Progenitor cell of endocrine pancreas (in vitro differentiated cells): ENCODE data around the gene CCDC85A. TPM values are rescaled to one million over a fixed set of nuclear protein-coding genes. Genes with fewer than 3 reads are reported as not detected.

Experiments used
- DNase-seq: peaks from one replicate; pipeline ENCODE4 v3.0.0; 2021; ENCODE audit warnings: low spot score; ENCODE audit not compliant: unreplicated experiment
- H3K27ac Mint-ChIP-seq: 2 replicates; pipeline ENCODE4 v1.8.0; 2021; ENCODE audit warnings: mild to moderate bottlenecking, moderate library complexity, mixed read lengths
- H3K27me3 Mint-ChIP-seq: 2 replicates; pipeline ENCODE4 v1.8.0; 2021; ENCODE audit warnings: mixed read lengths
- H3K36me3 Mint-ChIP-seq: 2 replicates; pipeline ENCODE4 v1.8.0; 2022; ENCODE audit warnings: mixed read lengths; ENCODE audit not compliant: insufficient read depth
- H3K4me1 Mint-ChIP-seq: 2 replicates; pipeline ENCODE4 v1.8.0; 2021; ENCODE audit warnings: low read depth, mixed read lengths
- H3K4me3 Mint-ChIP-seq: 2 replicates; pipeline ENCODE4 v1.8.0; 2021; ENCODE audit warnings: low read depth, mild to moderate bottlenecking, moderate library complexity, mixed read lengths
- H3K9me3 Mint-ChIP-seq: 2 replicates; pipeline ENCODE4 v1.8.0; 2021; ENCODE audit warnings: low read depth, mixed read lengths
- total RNA-seq: library from RNA; stranded (reverse); gene quantifications from 2 replicates; pipeline ENCODE4 v1.2.1, GENCODE V29; 2021
- TF ChIP-seq, protein P1 (sequence below): fragments of 200-600 bp; sonication (generic); IDR thresholded peaks from one replicate; pipeline ENCODE4 v1.5.0; 2021; ENCODE audit warnings: antibody characterized with exemption, mild to moderate bottlenecking; ENCODE audit not compliant: unreplicated experiment

Gene CCDC85A
- total RNA-seq, 1 donor from 2014 or later, result 1.1 TPM

DNA sequence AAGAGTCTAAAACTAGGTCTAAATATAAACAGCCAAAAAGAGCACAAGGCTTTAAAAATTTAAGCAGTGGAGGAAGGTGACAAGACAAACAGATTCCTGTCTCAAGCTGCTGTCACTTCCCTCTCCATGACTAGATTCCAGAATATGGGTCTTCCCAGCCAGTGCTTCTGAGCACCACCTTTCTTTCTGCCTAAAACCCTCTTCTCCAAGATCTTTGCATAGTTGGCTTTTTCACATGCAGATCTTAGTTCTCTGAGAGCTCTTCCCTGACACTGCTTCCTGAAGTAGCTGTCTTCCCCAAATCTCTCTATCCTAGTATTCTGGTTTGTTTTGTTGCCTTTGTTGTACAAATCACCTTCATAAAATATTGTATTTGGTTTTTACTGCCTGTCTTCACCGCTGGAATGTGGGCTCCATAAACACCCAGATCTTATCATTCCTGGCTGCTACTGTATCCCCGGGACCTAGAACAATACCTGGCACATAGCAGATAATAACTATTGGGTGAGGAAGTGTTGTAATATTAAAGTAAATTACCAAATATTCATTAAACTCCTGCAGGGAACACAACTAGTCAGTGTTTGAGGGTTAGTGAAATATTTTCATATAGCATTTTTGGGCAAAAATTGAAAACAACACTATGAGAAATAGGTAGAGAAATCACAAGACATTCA lies 150.2 kb downstream of the CCDC85A start:
- Mint-ChIP-seq H3K9me3 (no peaks in the 10 kb centered on the region), H3K4me3 (no peak overlapping the region), H3K27ac (no peak overlapping the region), H3K4me1 (peaks cover 2% of the 10 kb centered on the region), H3K27me3 (no peaks in the 10 kb centered on the region), H3K36me3 (no peaks in the 10 kb centered on the region)
- TF ChIP-seq, protein P1, sequence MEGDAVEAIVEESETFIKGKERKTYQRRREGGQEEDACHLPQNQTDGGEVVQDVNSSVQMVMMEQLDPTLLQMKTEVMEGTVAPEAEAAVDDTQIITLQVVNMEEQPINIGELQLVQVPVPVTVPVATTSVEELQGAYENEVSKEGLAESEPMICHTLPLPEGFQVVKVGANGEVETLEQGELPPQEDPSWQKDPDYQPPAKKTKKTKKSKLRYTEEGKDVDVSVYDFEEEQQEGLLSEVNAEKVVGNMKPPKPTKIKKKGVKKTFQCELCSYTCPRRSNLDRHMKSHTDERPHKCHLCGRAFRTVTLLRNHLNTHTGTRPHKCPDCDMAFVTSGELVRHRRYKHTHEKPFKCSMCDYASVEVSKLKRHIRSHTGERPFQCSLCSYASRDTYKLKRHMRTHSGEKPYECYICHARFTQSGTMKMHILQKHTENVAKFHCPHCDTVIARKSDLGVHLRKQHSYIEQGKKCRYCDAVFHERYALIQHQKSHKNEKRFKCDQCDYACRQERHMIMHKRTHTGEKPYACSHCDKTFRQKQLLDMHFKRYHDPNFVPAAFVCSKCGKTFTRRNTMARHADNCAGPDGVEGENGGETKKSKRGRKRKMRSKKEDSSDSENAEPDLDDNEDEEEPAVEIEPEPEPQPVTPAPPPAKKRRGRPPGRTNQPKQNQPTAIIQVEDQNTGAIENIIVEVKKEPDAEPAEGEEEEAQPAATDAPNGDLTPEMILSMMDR, result no peak
- no peak for DNase-seq

DNA sequence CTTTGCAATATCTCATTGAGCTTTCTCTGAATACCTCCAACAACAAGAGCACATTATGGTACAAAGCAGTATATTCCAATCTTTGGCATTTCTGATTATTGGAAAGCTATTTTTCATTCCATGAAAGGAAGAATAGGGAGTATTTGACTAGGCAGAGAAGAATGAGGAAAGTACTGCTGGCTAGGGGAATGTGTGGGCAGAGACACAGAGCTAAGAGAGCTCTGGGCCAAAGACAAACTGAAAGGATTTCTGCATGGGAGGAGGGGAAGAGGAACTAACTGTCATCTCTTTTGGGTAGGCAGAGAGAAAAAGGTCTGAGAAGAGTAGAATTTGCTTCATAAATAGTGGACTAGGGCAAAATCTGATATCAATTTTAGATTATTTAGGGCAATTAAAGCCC lies 150.8 kb downstream of the CCDC85A start:
- no peak for DNase-seq
- no peak overlapping the region for H3K4me3 Mint-ChIP-seq
- H3K36me3 Mint-ChIP-seq, result no peaks in the 10 kb centered on the region
- no peak overlapping the region for H3K27ac Mint-ChIP-seq
- TF ChIP-seq, protein P1, result no peak
- no peaks in the 10 kb centered on the region for H3K9me3 Mint-ChIP-seq
- H3K4me1 Mint-ChIP-seq, result peaks cover 4% of the 10 kb centered on the region
- H3K27me3 Mint-ChIP-seq, result no peaks in the 10 kb centered on the region

DNA sequence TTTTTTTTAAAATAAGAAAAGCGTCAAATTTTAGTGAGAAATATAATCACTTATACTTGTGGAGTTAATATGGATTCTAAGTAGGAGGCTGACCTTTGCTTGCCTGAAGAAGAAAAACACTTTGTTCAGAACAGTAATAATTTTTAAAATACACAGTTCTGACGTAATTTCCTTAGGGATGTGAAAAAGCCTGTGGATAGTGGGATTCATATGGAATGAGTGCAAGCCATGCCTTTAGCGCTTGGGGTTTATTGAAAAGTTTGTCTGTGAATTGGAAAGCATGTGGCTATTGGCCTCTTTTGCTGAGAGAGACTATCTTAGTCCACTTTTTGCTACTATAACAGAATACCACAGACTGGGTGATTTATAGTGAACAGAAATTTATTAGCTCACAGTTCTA lies 151.3 kb downstream of the CCDC85A start:
- TF ChIP-seq, protein P1, result no peak
- Mint-ChIP-seq H3K4me1 (peaks cover 4% of the 10 kb centered on the region), H3K36me3 (no peaks in the 10 kb centered on the region), H3K27me3 (no peaks in the 10 kb centered on the region), H3K27ac (no peak overlapping the region), H3K9me3 (no peaks in the 10 kb centered on the region), H3K4me3 (no peak overlapping the region)
- DNase-seq, result no peak

DNA sequence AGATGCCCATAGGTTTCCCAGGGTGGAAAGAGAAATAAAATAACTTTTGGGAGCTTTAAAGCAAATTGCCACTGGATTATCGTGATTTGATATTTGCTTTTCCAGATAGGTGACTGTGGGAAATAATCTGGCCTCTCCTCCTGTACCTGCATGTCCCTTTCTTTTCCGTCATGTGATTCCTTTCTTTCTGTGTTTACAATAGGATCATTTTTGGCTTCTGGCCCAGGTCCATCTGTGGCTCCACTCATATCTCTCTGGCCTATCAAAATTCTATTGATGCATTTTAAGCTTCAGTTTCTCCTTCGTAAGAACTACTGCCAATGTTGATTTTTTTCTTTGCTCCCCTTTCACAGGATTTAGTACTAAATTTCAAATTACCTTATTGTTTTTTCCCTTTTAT lies 153.6 kb downstream of the CCDC85A start:
- Mint-ChIP-seq H3K4me1 (peaks cover 4% of the 10 kb centered on the region), H3K36me3 (no peaks in the 10 kb centered on the region), H3K9me3 (no peaks in the 10 kb centered on the region), H3K4me3 (no peak overlapping the region), H3K27me3 (no peaks in the 10 kb centered on the region), H3K27ac (no peak overlapping the region)
- TF ChIP-seq, protein P1, result no peak
- no peak for DNase-seq

DNA sequence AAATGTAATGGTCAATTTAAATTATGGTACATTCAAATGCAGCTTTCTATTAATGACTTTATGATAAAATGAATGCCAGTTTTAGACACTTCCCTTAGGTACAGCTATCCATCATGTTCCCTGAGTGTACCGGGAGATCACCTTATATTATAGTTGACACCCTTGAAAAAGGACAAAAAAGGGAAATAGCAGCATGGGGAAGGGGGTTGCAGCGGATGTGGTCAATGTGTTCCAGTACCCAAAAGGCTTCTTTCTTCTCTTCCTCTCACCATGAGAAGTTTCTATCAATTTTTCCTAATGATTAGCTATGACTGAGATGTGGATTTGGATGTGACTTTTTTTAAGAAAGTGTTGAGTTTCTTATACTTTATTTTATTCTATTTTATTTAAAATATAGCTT lies 154.4 kb downstream of the CCDC85A start:
- no peaks in the 10 kb centered on the region for H3K36me3 Mint-ChIP-seq
- no peak overlapping the region for H3K4me3 Mint-ChIP-seq
- H3K9me3 Mint-ChIP-seq, result no peaks in the 10 kb centered on the region
- H3K27me3 Mint-ChIP-seq, result no peaks in the 10 kb centered on the region
- TF ChIP-seq, protein P1, result no peak
- DNase-seq, result no peak
- peaks cover 4% of the 10 kb centered on the region for H3K4me1 Mint-ChIP-seq
- no peak overlapping the region for H3K27ac Mint-ChIP-seq
